Liver (tissue), 9 donors: ENCODE measurements around the gene IL9. TPM values are rescaled to one million over a fixed set of nuclear protein-coding genes. Genes with fewer than 3 reads are reported as not detected.

Experiments used
- DNase-seq: peaks from one replicate; pipeline ENCODE4 v3.0.0-alpha.2; 2017; ENCODE audit warnings: low spot score
- H3K27ac ChIP-seq, 2 donors: one replicate each; pipeline ENCODE4 v1.7.0; 2013; ENCODE audit warnings: inconsistent platforms in 2 of 2, low read length in 2 of 2, control low read depth in 1 of 2, low read depth in 1 of 2, mild to moderate bottlenecking in 1 of 2
- H3K27me3 ChIP-seq, 4 donors: one replicate each; pipeline versions ENCODE4 v1.6.1 to v1.7.0; 2013; ENCODE audit warnings: low read length in 3 of 4, inconsistent platforms in 1 of 4, mild to moderate bottlenecking in 1 of 4, moderate library complexity in 1 of 4; ENCODE audit not compliant: control insufficient read depth in 4 of 4, insufficient read depth in 4 of 4
- H3K36me3 ChIP-seq, 4 donors: one replicate each; pipeline versions ENCODE4 v1.6.1 to v1.7.0; 2013; ENCODE audit warnings: low read length in 3 of 4, mild to moderate bottlenecking in 3 of 4, low read depth in 1 of 4, moderate library complexity in 1 of 4; ENCODE audit not compliant: control insufficient read depth in 4 of 4, insufficient read depth in 3 of 4
- H3K4me1 ChIP-seq, 4 donors: one replicate each; pipeline versions ENCODE4 v1.6.1 to v1.7.0; 2013; ENCODE audit warnings: low read length in 3 of 4, mild to moderate bottlenecking in 3 of 4, moderate library complexity in 1 of 4; ENCODE audit not compliant: control insufficient read depth in 4 of 4, insufficient read depth in 4 of 4
- H3K4me3 ChIP-seq, 3 donors: one replicate each; pipeline versions ENCODE4 v1.6.1 to v1.7.0; 2013; ENCODE audit warnings: low read length in 3 of 3, control low read depth in 1 of 3, low read depth in 1 of 3, mild to moderate bottlenecking in 1 of 3
- H3K9ac ChIP-seq, 2 donors: one replicate each; pipeline ENCODE4 v1.7.0; 2013; ENCODE audit warnings: low read length in 2 of 2, mild to moderate bottlenecking in 2 of 2, moderate library complexity in 2 of 2, control low read depth in 1 of 2, low read depth in 1 of 2
- H3K9me3 ChIP-seq, 4 donors: one replicate each; pipeline versions ENCODE4 v1.6.1 to v1.7.0; 2013; ENCODE audit warnings: low read length in 3 of 4; ENCODE audit not compliant: control insufficient read depth in 4 of 4
- ATF3 ChIP-seq: IDR thresholded peaks from 2 replicates; pipeline ENCODE4 v1.6.1; 2016; ENCODE audit warnings: antibody characterized with exemption
- CTCF ChIP-seq: fragments of 150-350 bp; IDR thresholded peaks from 2 replicates; pipeline ENCODE4 v1.5.1; 2017; ENCODE audit warnings: improper control_type of control experiment, low read depth, low read length; ENCODE audit not compliant: missing input control
- EGR1 ChIP-seq, 2 donors: IDR thresholded peaks; 2 replicates each; pipeline ENCODE4 v1.6.1; 2016 to 2018; ENCODE audit warnings: antibody characterized with exemption in 2 of 2, low read depth in 2 of 2
- FOXA1 ChIP-seq: IDR thresholded peaks from 2 replicates; pipeline ENCODE4 v1.6.1; 2016; ENCODE audit warnings: antibody characterized with exemption
- FOXA2 ChIP-seq: IDR thresholded peaks from 2 replicates; pipeline ENCODE4 v1.6.1; 2016; ENCODE audit warnings: antibody characterized with exemption
- GABPA ChIP-seq, 2 donors: IDR thresholded peaks in 1 of 2; conservative IDR thresholded peaks in 1 of 2; 2 replicates each; pipeline ENCODE4 v1.6.1; 2016; ENCODE audit warnings: antibody characterized with exemption in 2 of 2, mild to moderate bottlenecking in 1 of 2, moderate library complexity in 1 of 2
- HNF4A ChIP-seq, 2 donors: conservative IDR thresholded peaks; 2 replicates each; pipeline ENCODE4 v1.6.1; 2016; ENCODE audit warnings: antibody characterized with exemption in 2 of 2, mild to moderate bottlenecking in 2 of 2
- HNF4G ChIP-seq: IDR thresholded peaks from 2 replicates; pipeline ENCODE4 v1.6.1; 2016; ENCODE audit warnings: antibody characterized with exemption
- JUND ChIP-seq, 2 donors: IDR thresholded peaks; 2 replicates each; pipeline ENCODE4 v1.6.1; 2016; ENCODE audit warnings: antibody characterized with exemption in 2 of 2
- MAX ChIP-seq: IDR thresholded peaks from 2 replicates; pipeline ENCODE4 v1.6.1; 2016; ENCODE audit warnings: antibody characterized with exemption
- NR2F2 ChIP-seq: IDR thresholded peaks from 2 replicates; pipeline ENCODE4 v1.6.1; 2016; ENCODE audit warnings: antibody characterized with exemption
- RAD21 ChIP-seq, 2 donors: IDR thresholded peaks; 2 replicates each; pipeline ENCODE4 v1.6.1; 2016; ENCODE audit warnings: antibody characterized with exemption in 2 of 2, mild to moderate bottlenecking in 2 of 2
- RXRA ChIP-seq, 2 donors: IDR thresholded peaks; 2 replicates each; pipeline ENCODE4 v1.6.1; 2017 to 2018; ENCODE audit warnings: antibody characterized with exemption in 2 of 2, mild to moderate bottlenecking in 1 of 2
- SP1 ChIP-seq: IDR thresholded peaks from 2 replicates; pipeline ENCODE4 v1.6.1; 2018; ENCODE audit warnings: antibody characterized with exemption, mild to moderate bottlenecking
- TAF1 ChIP-seq: conservative IDR thresholded peaks from 2 replicates; pipeline ENCODE4 v1.6.1; 2016; ENCODE audit warnings: antibody characterized with exemption, mild to moderate bottlenecking
- YY1 ChIP-seq: IDR thresholded peaks from 2 replicates; pipeline ENCODE4 v1.6.1; 2016; ENCODE audit warnings: antibody characterized with exemption, mild to moderate bottlenecking
- ZBTB33 ChIP-seq: IDR thresholded peaks from 2 replicates; pipeline ENCODE4 v1.6.1; 2016; ENCODE audit warnings: antibody characterized with exemption
- WGBS: extraction: QIAGEN DNeasy Blood & Tissue Kit; methylation state at CpG from one replicate; pipeline ENCODE4 v1.1.7; 2013; 5-methylcytosine and 5-hydroxymethylcytosine counted together
- polyA plus RNA-seq, 2 donors: library from polyadenylated mRNA; stranded (reverse) in 1 of 2; unstranded in 1 of 2; fragments of 200-250 nt in 1 of 2; fragments of >200 nt in 1 of 2; fragmentation: Nextera tagmentation in 1 of 2; extraction: Ambion mirVana in 1 of 2; gene quantifications; one replicate each; pipeline versions ENCODE4 v1.2.1 to v1.2.3, GENCODE V29; 2013 to 2015
- total RNA-seq, 2 donors: library from RNA; depleted of rRNA; stranded (reverse); fragments of >200 nt; gene quantifications; one replicate each; pipeline ENCODE4 v1.2.3, GENCODE V29; 2014
- donor health status: healthy.
- donor health status: healthy.
- donor health status: healthy.
- donor health status: healthy.
- donor health status: healthy.

IL9 gene
- total and polyA plus RNA-seq, 4 donors = not detected

GRCh38 chr5:135874461-135874860, 21.2 kb downstream of the IL9 start:
- Histone ChIP-seq H3K4me3 (no peak overlapping the region), H3K36me3 (no peaks in the 10 kb centered on the region), H3K9ac (no peak overlapping the region), H3K9me3 (no peaks in the 10 kb centered on the region), H3K27me3 (no peaks in the 10 kb centered on the region), H3K27ac (no peak overlapping the region), H3K4me1 (no peaks in the 10 kb centered on the region)
- no peak for TF ChIP-seq HNF4A (conservative IDR thresholded peaks at IDR 0.05)
- TF ChIP-seq HNF4G = no peak
- no peak for TF ChIP-seq GABPA (IDR thresholded peaks at IDR 0.05 in 1 of 2, conservative IDR thresholded peaks at IDR 0.05 in 1 of 2)
- TF ChIP-seq FOXA2 = no peak
- no peak for DNase-seq
- WGBS = 98% methylated on average over 3 of the region's 3 CpGs

- Histone ChIP-seq H3K36me3 (no peaks in the 10 kb centered on the region), H3K9me3 (no peaks in the 10 kb centered on the region), H3K4me1 (no peaks in the 10 kb centered on the region), H3K4me3 (no peak overlapping the region), H3K27ac (no peak overlapping the region), H3K27me3 (no peaks in the 10 kb centered on the region), H3K9ac (no peak overlapping the region)
- no peak for DNase-seq
- 93% methylated on average over 5 of the region's 5 CpGs for WGBS
- TF ChIP-seq FOXA1 (no peak), ZBTB33 (no peak), GABPA (IDR thresholded peaks at IDR 0.05 in 1 of 2, conservative IDR thresholded peaks at IDR 0.05 in 1 of 2) (no peak), MAX (no peak), JUND (IDR thresholded peaks at IDR 0.05) (no peak), FOXA2 (no peak)
Observed at GRCh38 chr5:135873831-135874230, 21.8 kb downstream of the IL9 start.

- Histone ChIP-seq H3K4me3 (no peak overlapping the region), H3K27ac (no peak overlapping the region), H3K4me1 (no peaks in the 10 kb centered on the region), H3K36me3 (no peaks in the 10 kb centered on the region), H3K9me3 (no peaks in the 10 kb centered on the region), H3K9ac (no peak overlapping the region), H3K27me3 (no peaks in the 10 kb centered on the region)
- WGBS = 78% methylated on average over 11 of the region's 11 CpGs
- DNase-seq = no peak
- TF ChIP-seq MAX = no peak
- TF ChIP-seq FOXA2 = no peak
- no peak for TF ChIP-seq FOXA1
- no peak for TF ChIP-seq RXRA (IDR thresholded peaks at IDR 0.05)
- TF ChIP-seq HNF4A (conservative IDR thresholded peaks at IDR 0.05) = no peak
- TF ChIP-seq GABPA (IDR thresholded peaks at IDR 0.05 in 1 of 2, conservative IDR thresholded peaks at IDR 0.05 in 1 of 2) = no peak
- TF ChIP-seq RAD21 (IDR thresholded peaks at IDR 0.05) = no peak
- TF ChIP-seq YY1 = no peak
- TF ChIP-seq NR2F2 = no peak
- no peak for TF ChIP-seq TAF1
- no peak for TF ChIP-seq EGR1 (IDR thresholded peaks at IDR 0.05; ENCODE audit: low read depth in 2 of 2)
- no peak for TF ChIP-seq ZBTB33
- no peak for TF ChIP-seq SP1
- no peak for TF ChIP-seq ATF3
- no peak for TF ChIP-seq HNF4G
- TF ChIP-seq CTCF = no peak
Observed at GRCh38 chr5:135871268-135871915, 24.2 kb downstream of the IL9 start.
